Activated CD4-positive, alpha-beta T cell treated with anti-CD3 and anti-CD28 coated beads for 4 hours (primary cell): Measurements from ENCODE around the gene SLC16A9.

Experiments used
- DNase-seq, 2 donors: peaks; one replicate each; pipeline ENCODE4 v3.0.0-alpha.2; 2020

The SLC16A9 gene

DNA sequence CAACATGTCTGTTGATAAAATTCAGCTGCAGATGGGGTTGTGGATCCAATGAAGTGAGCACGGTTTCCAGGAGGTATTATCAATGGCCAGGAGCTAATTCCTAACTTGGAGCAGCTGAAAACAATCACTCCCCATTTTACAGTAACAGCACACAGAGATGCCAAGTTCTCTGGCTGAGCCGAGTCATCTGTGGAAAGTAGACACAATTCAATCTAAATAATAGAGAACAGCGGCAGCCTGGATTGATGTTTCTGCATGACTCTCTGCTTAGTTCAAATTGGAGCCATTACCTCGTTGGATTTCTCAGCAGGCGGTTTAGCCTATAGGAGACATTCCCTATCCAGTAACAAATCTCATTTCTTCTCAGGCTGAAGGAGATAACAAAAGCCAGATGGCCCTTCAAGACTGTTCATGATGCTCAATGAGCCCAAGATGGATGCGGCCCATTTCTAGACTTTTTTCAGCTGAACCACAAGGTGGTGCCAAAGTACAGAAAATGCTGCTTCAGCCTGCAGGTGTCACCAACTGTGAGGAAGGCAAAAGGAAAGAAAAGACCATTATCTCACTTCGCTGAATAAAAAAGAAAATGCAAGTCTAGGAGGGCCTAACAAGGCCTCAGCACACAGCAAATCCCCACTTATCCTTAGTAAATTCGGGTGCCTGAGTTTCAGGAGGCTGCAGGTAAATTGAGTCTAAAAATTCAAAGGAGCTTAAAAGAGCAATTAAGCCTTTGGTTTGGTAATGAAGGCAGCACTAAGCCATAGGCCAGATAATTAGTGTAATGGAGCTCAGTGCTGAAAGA is 83.7 kb downstream of the SLC16A9 start:
- DNase-seq, result peak; percentile 18 to 42

DNA sequence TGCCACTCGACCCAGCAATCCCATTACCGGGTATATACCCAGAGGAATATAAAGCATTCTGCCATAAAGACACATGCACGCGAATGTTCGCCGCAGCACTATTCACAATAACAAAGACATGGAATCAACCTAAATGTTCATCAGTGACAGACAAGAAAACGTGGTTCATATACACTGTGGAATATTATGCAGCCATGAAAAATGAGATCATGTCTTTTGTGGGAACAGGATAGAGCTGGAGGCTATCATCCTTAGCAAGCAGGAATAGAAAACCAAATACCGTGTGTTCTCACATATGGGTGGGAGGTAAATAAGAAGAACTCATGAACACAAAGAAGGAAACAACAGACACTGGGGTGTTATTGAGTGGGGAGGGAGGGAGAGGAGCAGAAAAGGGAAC is 84.7 kb downstream of the SLC16A9 start:
- DNase-seq, result no peak

DNA sequence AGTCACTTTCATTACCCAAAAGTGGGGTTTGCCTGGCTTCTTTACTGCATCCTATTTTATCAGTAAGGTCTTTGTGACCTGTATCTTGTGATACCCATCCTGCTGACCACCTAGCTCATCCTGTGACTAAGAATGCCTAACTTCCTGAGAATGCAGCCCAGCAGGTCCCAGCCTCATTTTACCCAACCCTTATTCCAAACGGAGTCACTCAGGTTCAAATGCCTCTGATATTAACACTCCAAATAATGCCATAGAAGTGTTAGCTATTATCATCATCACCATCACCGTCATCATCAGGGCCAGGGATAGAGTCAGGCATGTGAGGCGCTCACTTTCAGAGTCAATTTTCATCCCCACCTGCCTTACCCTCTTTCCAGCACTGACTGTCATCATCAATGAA is 85.5 kb downstream of the SLC16A9 start:
- no peak for DNase-seq

DNA sequence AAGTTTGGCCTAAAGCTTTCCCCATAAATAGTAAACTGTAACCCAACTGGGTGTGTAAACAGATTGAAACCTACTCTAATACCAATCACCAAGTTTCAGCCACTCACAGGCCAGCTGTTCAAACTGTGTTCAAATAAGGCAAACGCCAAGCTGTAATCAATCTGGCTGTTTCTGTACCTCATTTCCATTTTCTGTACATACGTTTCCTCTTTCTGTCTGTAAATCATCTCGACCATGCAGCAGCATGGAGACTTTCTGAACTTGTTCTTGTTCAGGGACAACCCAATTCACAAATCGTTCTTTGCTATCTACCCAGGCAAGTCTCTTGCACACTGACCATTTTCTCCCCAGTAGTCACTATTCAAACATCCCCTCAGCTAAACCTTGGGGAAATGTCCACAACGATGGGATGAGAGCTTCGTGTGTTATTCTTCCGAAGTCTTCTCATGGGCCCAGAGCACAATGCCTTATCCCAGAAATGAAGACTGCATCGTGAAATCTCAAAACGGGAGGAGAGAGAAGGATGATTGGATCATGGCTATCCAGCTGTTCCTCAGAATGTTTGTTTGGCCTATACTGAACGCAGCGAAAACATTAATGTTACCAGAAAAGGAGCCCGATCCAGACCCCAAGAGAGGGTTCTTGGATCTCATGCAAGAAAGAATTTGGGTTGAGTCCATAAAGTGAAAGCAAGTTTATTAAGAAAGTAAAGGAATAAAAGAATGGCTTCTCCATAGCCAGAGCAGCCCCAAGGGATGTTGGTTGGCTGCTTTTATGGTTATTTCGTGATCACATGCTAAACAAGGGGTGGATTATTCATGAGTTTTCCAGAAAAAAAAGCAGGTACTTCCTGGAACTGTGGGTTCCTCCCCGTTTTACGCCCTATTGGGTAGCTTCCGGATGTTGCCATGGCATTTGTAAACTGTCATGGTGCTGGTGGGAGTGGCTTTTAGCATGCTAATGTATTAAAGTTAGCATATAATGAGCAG is 86.2 kb downstream of the SLC16A9 start:
- no peak for DNase-seq

DNA sequence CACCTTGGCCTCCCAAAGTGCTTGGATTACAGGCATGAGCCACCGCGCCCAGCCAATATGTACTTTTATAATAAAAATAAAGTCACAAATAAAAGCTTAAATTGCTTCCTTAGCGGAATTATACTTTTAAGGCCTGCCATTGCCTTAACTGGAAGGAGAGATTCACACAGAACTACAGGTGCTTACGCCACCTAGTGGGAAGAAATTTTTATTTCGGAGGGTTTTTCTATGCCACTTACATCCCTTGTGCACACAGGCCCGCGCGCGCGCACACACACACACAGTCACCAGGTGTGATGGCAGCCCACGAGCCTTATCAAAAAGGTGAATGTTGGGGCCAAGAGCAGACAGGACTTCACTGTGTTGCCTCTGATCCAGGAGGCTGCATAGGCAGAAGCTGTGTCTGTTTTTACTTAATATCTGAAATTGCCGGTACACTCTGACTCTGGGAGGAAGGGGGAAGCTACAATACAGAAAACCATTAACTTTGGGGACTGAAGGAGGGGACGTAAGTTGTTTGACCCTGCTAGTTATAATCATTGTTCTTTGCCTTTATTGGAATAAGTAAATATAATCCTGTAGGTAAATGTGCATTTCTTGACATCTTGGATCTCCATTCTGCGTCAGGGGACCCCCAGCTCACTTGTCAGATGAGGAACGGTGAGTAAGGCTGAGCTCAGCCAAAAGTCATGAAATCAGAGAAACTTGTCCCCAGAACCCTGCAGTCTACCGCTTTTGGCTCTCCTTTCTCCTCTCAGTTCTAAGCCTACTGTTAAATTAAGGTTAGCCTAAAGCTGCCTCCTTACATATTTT is 87.1 kb downstream of the SLC16A9 start:
- DNase-seq, result no peak

DNA sequence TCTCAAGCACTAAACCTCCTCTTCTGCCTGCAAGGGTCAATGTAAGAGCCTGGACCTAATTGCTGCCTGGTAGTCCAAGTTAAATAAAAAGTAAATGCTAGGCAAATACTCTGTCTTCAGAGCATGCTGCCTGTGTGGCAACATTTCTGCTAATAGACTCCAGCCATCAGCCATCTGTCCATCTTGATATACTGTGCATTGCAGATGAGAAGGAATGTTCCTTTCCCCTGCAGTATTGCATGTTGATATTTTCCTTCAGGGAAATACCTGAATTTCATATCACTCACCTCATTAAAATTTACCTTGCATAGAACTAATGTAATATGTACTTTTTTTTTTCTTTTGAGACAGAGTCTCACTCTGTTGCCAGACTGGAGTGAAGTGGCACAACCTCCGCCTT is 87.9 kb downstream of the SLC16A9 start:
- DNase-seq, result no peak

DNA sequence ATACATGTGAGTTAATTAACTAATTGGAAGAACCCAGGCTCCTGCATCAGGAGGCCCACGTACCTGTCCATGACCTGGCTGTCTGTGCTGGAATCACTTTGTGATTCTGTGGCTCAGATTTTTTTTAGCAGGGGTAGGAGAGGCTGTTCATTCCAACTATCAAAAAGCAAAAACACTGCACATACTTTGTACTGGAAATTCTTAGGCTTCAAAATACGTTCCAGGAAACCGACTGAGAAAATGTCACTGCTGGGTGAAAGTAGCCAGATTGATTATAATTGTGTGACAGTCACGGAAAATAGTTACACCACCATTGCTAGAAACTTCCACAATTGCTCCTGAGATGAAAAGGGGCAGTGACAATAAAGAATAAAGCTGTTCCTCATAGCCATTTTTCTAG is 91.0 kb downstream of the SLC16A9 start:
- DNase-seq, result no peak

DNA sequence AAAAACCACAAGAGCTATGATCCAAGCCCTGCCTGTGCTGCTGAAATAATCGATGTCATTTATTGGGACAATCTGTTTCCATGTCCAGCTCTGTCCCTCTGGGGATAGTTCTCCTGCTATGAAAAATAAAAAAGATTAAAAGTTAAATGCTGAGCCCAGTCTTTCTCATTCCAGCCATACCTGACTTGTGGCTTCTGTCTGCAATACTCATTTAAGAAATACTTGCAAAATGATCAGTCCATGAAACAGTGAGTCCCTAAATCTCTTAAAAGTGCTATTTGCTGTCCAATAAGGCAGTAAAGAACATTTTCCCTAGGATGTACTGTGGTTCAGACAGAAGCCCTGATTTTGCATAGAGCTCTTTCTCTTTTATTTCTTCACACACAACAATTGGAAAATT is 91.7 kb downstream of the SLC16A9 start:
- no peak for DNase-seq

DNA sequence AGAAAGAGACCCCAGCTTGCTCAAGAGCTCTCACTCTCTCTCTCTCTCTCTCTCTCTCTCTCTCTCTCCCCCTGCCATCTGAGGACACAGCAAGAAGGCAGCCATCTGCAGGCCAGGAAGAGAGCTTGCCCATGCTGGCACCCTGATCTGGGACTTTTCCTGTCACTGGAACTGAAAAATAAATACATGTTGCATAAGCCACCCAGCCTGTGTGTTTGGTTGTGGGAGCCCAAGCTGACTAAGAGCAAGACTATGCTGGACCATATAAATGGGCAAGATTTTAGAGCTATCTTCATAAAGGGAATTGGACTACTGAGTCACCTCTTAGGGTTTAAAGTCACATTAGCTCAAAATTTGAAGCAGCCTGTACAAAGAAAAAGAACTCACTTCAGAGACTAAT is 98.6 kb downstream of the SLC16A9 start:
- DNase-seq, result no peak

DNA sequence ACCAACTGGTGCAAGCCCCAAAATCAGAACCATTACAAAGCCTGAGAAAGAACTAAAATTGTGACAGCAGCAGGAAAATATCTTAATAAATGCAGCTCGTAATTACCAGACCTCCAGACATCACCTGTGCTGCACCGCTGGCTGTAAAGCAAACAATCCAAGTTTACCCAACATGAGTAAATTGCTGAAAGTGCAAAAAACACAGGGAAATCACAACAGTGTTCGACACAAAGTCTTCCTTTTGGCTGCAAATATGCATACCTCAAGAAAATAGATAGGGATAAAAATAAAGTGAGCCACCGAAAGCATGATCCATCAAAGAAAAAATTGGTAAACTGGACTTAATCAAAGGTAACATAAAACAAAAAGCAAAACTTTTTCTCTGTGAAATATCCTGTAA is 101.7 kb downstream of the SLC16A9 start:
- DNase-seq, result no peak

DNA sequence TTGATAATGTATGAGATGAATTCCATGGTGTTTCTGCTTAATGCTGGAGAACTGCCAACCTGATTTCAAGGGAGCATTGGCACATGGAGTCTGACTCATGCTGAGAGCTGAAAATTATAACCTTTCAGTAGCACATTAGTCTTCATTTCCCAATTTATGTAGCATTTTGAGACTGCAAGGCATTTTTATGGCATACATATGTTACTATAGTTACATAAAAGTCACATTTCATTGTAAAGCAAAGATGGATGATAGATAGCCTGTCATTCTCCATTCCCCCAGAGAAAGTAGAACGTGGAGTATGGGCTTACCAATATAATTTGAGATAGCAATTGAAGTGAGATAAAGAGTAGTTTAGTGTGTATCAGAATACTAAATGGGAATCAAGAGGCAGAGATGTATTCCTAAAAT is 103.1 kb downstream of the SLC16A9 start:
- DNase-seq, result no peak

DNA sequence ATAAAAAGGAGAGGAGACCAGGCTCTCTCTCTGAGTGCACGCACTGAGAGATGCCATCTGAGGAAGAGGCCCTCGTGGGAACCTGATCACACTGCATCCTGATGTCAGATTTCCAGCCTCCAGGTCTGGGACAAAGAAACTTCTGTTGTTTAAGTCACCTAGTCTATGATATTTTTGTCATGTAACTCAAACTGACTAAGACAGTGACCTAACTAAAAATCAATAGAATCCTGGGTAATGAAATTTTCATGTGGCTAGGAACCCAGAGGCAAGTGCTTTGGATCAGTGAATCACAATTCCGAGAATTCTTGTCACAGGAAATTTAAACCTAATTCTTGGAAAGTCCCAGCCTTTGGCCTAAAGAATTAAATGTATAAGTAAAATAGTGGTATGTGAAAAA is 107.7 kb downstream of the SLC16A9 start:
- no peak for DNase-seq
